OCI-LY1 (cell line): ENCODE measurements around the gene TAS2R41.

Experiments used
- H2AFZ ChIP-seq: fragments of 200-600 bp; sonication (generic), shearing (Covaris generic); 2 replicates; pipeline ENCODE4 v1.6.0; 2014; ENCODE audit warnings: antibody characterized with exemption, mild to moderate bottlenecking, low read length
- H3F3A ChIP-seq: fragments of 200-600 bp; sonication (generic), shearing (Covaris generic); 2 replicates; pipeline ENCODE4 v1.6.0; 2014; ENCODE audit warnings: mild to moderate bottlenecking, antibody characterized with exemption, low read length, moderate library complexity; ENCODE audit not compliant: insufficient read depth
- H3K27ac ChIP-seq: fragments of 200-600 bp; sonication (generic); 2 replicates; pipeline ENCODE4 v1.5.1; 2014; ENCODE audit warnings: low read length, mixed run types, mild to moderate bottlenecking, low read depth; ENCODE audit not compliant: poor library complexity, severe bottlenecking
- H3K27me3 ChIP-seq: fragments of 200-600 bp; sonication (generic); 2 replicates; pipeline ENCODE4 v1.6.0; 2014; ENCODE audit warnings: antibody characterized with exemption, mild to moderate bottlenecking, low read length, moderate library complexity; ENCODE audit not compliant: insufficient read depth
- H3K36me3 ChIP-seq: fragments of 200-600 bp; sonication (generic); 2 replicates; pipeline ENCODE4 v1.6.1; 2014; ENCODE audit warnings: mild to moderate bottlenecking, antibody characterized with exemption, low read length, moderate library complexity, mixed read lengths; ENCODE audit not compliant: insufficient read depth
- H3K4me1 ChIP-seq: fragments of 200-600 bp; sonication (generic); 2 replicates; pipeline ENCODE4 v1.5.1; 2014; ENCODE audit warnings: mild to moderate bottlenecking, low read length, moderate library complexity; ENCODE audit not compliant: insufficient read depth, severe bottlenecking
- H3K4me2 ChIP-seq: fragments of 200-600 bp; sonication (generic), shearing (Covaris generic); 2 replicates; pipeline ENCODE4 v1.6.1; 2014; ENCODE audit warnings: low read length
- H3K4me3 ChIP-seq: fragments of 200-600 bp; sonication (generic); 2 replicates; pipeline ENCODE4 v1.5.1; 2014; ENCODE audit warnings: low read length, low read depth, mild to moderate bottlenecking, mixed read lengths; ENCODE audit not compliant: poor library complexity, severe bottlenecking
- H3K79me2 ChIP-seq: fragments of 200-600 bp; shearing (Covaris generic); 2 replicates; pipeline ENCODE4 v1.6.1; 2016; ENCODE audit warnings: mixed run types, low read length, mixed read lengths; ENCODE audit not compliant: insufficient read depth
- H3K9ac ChIP-seq: fragments of 200-600 bp; sonication (generic), shearing (Covaris generic); 2 replicates; pipeline ENCODE4 v1.6.1; 2014; ENCODE audit warnings: mild to moderate bottlenecking, low read length, mixed read lengths
- H3K9me2 ChIP-seq: fragments of 200-600 bp; sonication (generic), shearing (Covaris generic); 2 replicates; pipeline ENCODE4 v1.6.1; 2014; ENCODE audit warnings: low read depth, mild to moderate bottlenecking, low read length, mixed read lengths
- H3K9me3 ChIP-seq: fragments of 200-600 bp; shearing (Covaris generic); 2 replicates; pipeline ENCODE4 v1.6.1; 2014; ENCODE audit warnings: low read length, mixed read lengths
- H4K20me1 ChIP-seq: fragments of 200-600 bp; sonication (generic), shearing (Covaris generic); 2 replicates; pipeline ENCODE4 v1.6.0; 2016; ENCODE audit warnings: mild to moderate bottlenecking, low read length; ENCODE audit not compliant: insufficient read depth
- EZH2 ChIP-seq: fragments of 200-600 bp; sonication (generic), shearing (Covaris generic); IDR thresholded peaks from 2 replicates; pipeline ENCODE4 v1.8.0; 2017; ENCODE audit warnings: borderline replicate concordance, mixed run types, mild to moderate bottlenecking, antibody characterized with exemption, low read length, moderate library complexity, mixed read lengths
- TF ChIP-seq, protein P1 (sequence below): fragments of 200-600 bp; sonication (generic), shearing (Covaris generic); IDR thresholded peaks from 2 replicates; pipeline ENCODE4 v1.5.1; 2017; ENCODE audit warnings: mild to moderate bottlenecking, antibody characterized with exemption, low read length, moderate library complexity, mixed read lengths

Gene TAS2R41, protein sequence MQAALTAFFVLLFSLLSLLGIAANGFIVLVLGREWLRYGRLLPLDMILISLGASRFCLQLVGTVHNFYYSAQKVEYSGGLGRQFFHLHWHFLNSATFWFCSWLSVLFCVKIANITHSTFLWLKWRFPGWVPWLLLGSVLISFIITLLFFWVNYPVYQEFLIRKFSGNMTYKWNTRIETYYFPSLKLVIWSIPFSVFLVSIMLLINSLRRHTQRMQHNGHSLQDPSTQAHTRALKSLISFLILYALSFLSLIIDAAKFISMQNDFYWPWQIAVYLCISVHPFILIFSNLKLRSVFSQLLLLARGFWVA

DNA sequence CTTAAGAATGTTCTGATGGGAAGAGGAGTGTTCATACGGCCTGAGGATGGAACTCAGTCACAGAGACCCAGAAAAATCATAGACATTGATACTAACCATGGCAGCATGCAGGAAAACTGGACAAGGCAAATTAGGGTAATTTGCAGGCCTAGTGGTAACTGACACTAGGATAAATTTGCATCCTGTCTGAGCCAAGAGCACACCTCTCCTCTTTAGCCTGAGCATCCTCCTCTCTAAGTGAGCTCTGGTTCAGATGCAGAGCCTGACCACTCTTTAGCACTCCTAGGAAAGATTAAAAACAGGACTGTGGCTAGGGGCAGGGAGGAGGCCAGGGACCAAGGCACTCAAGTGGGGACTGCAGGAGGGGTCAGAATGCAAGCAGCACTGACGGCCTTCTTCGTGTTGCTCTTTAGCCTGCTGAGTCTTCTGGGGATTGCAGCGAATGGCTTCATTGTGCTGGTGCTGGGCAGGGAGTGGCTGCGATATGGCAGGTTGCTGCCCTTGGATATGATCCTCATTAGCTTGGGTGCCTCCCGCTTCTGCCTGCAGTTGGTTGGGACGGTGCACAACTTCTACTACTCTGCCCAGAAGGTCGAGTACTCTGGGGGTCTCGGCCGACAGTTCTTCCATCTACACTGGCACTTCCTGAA, at the start of gene TAS2R41:
Gene TAS2R41 (plus strand): TSS at position 373 of the 650 bp plus-strand sequence. CDS start 0 bp downstream, at position 373.
- Histone ChIP-seq H3K79me2 (no peaks in the 10 kb centered on the region), H3K9ac (no peak within 1 kb of the TSS), H3K27ac (no peak within 1 kb of the TSS), H3F3A (no peaks in the 10 kb centered on the region), H3K9me2 (no peaks in the 10 kb centered on the region; the same call in 1 of the 2 replicates), H3K4me2 (no peak within 1 kb of the TSS), H3K4me1 (no peaks in the 10 kb centered on the region), H3K4me3 (no peak within 1 kb of the TSS), H3K27me3 (no peaks in the 10 kb centered on the region), H4K20me1 (no peaks in the 10 kb centered on the region), H3K9me3 (no peaks in the 10 kb centered on the region), H3K36me3 (no peaks in the 10 kb centered on the region), H2AFZ (no peak within 1 kb of the TSS)
- no peak for TF ChIP-seq EZH2
- TF ChIP-seq, protein P1, sequence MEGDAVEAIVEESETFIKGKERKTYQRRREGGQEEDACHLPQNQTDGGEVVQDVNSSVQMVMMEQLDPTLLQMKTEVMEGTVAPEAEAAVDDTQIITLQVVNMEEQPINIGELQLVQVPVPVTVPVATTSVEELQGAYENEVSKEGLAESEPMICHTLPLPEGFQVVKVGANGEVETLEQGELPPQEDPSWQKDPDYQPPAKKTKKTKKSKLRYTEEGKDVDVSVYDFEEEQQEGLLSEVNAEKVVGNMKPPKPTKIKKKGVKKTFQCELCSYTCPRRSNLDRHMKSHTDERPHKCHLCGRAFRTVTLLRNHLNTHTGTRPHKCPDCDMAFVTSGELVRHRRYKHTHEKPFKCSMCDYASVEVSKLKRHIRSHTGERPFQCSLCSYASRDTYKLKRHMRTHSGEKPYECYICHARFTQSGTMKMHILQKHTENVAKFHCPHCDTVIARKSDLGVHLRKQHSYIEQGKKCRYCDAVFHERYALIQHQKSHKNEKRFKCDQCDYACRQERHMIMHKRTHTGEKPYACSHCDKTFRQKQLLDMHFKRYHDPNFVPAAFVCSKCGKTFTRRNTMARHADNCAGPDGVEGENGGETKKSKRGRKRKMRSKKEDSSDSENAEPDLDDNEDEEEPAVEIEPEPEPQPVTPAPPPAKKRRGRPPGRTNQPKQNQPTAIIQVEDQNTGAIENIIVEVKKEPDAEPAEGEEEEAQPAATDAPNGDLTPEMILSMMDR, result no peak

DNA sequence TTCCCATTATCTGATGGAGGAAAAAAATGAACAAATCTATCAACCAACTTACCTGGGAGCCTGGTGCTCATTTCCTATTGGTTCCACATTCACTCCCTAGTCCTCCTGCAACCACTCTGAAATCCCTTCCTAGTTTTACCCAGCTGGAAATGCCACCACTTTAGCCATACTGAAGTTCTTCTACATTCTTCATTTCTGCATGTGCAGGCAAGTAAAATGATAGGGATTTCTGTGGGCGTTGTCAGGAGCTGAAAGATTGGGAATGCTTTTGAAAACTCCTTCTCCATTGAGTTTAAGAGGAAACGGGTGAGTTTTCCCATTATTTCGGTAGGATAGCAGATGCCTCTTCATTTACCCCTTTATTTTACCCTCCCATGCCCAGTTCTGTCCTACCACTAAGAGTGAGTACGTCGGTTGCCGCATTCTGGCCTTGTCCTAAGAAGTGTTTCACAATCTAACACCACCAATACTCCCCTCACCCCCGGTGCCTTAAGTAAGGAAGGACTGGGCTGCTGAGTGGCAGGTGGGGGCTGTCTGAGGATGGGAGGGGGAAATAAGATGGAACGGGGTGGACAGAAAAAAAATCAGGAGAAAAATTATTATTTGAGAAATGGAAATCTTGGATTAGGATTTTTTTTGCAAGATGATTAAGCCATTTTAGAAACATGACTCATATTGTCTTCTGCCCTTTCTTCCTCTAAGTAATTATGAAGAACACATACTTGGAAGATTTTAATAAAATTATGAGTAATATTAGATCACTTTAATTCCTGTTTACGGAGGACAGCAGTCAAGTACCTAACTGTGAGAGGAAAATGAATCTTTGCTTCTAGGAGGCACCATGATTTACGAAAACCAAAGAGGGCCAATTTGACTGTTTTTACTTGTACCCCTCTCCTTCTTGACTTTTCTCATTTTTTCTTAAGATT, 47.6 kb upstream of the TAS2R41 start:
- no peak overlapping the region for H3K4me3 ChIP-seq
- no peak overlapping the region for H3K4me2 ChIP-seq
- H3F3A ChIP-seq, result no peaks in the 10 kb centered on the region
- no peaks in the 10 kb centered on the region for H3K36me3 ChIP-seq
- H3K79me2 ChIP-seq, result no peaks in the 10 kb centered on the region
- H3K9ac ChIP-seq, result no peak overlapping the region
- no peak overlapping the region for H2AFZ ChIP-seq
- H3K4me1 ChIP-seq, result no peaks in the 10 kb centered on the region
- no peaks in the 10 kb centered on the region for H3K9me2 ChIP-seq
- no peak for TF ChIP-seq EZH2
- H3K27ac ChIP-seq, result no peak overlapping the region
- H3K27me3 ChIP-seq, result peaks cover 5% of the 10 kb centered on the region; the same call in 1 of the 2 replicates
- H3K9me3 ChIP-seq, result no peaks in the 10 kb centered on the region
- H4K20me1 ChIP-seq, result no peaks in the 10 kb centered on the region

DNA sequence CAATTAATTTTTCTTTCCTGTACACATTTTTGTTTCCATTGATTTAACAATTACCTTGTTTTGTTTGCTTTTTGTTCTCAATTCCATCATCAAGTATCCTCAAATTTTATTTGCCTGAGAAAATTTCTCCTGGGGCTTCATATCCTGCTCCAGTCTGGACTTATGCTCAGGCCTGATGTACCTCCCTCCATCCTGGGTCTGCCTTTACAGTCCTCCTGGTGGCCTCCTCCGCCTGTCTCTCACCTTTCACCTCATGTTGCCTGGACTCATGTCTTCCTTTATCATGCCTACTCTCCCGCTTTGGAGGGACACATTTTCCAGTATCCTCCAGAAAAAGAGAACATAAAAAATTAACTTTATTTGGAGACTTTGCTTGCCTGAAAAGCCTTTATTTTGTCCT, 46.6 kb upstream of the TAS2R41 start:
- Histone ChIP-seq H3K36me3 (no peaks in the 10 kb centered on the region), H3K9me3 (no peaks in the 10 kb centered on the region), H3K9me2 (no peaks in the 10 kb centered on the region), H3K27me3 (0 out of 2 replicates have a peak, but pooled peaks cover 4% of the 10 kb centered on the region), H3K4me3 (no peak overlapping the region), H3K9ac (no peak overlapping the region), H3F3A (no peaks in the 10 kb centered on the region), H2AFZ (no peak overlapping the region), H3K4me1 (no peaks in the 10 kb centered on the region), H3K79me2 (no peaks in the 10 kb centered on the region), H4K20me1 (no peaks in the 10 kb centered on the region), H3K4me2 (no peak overlapping the region), H3K27ac (no peak overlapping the region)
- TF ChIP-seq EZH2, result no peak
- TF ChIP-seq, protein P1, result no peak
